RPMI7951 (cell line): ENCODE data around the gene TRIM67. TPM values are rescaled to one million over a fixed set of nuclear protein-coding genes. Genes with fewer than 3 reads are reported as not detected.
A peak's percentile ranks its signal among the peaks of the same experiment; 100 is the strongest.
"Not testable (repeated sequence)": the region's sequence is repeated elsewhere in the genome, so short reads cannot be mapped to it uniquely, and the experiment has no call there.

Source experiments
- DNase-seq: peaks from one replicate; pipeline ENCODE4 v3.0.0-alpha.2; 2012; ENCODE audit warnings: low read depth
- total RNA-seq: library from RNA; depleted of rRNA; stranded (reverse); fragments of >200 nt; shearing (Covaris generic); gene quantifications from 2 replicates; pipeline ENCODE4 v1.2.3, GENCODE V29; 2014

The TRIM67 gene
- total RNA-seq, 1 experiment from 2014 or later = not detected

GRCh38 chr1:231203259-231204057 lies 41.6 kb downstream of the TRIM67 start:
- no peak for DNase-seq

DNA sequence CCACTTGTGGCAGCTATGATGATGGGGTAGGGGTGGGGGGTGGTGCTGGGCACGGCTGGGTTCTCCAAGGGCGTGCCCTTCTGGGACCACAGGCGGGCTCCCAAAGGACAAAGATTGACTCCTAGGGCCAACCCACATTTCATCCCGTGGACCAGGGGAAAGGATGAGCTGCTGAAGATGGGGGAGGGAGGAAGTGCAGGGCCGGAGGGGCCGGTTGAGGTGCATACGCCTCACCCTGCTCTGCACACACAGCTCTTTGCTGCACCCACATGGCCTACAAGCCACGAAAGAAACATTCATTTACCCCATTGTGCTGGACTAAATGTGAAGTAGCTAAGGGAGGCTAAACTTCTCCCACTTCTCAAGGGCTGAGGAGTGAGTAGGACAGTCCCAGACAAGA lies 45.0 kb downstream of the TRIM67 start:
- peak; percentile 34 for DNase-seq

GRCh38 chr1:231207437-231207836 lies 45.6 kb downstream of the TRIM67 start:
- DNase-seq = no peak

- no peak for DNase-seq
These were observed 47.1 kb downstream of the TRIM67 start for GRCh38 chr1:231208980-231209379.

DNA sequence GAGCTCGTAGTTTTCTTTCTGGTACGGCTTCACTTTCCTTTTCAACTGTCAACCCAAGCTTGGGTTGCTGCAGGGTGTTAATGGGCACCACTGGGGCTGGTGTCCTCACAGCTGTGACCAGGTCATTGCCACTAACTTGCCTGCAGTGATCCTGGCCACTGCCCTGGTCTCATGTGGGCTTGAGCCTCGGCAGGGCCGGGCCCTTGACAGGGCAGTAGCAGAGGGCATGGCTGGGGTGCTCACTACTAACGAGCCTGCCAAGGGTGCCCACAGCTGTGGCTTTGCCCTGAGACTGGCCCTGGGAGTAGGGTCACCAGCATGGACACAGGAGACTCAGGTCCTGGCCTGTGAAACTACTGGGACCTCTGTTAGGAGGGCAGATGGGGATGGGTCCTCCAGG lies 47.7 kb downstream of the TRIM67 start:
- DNase-seq = no peak

DNA sequence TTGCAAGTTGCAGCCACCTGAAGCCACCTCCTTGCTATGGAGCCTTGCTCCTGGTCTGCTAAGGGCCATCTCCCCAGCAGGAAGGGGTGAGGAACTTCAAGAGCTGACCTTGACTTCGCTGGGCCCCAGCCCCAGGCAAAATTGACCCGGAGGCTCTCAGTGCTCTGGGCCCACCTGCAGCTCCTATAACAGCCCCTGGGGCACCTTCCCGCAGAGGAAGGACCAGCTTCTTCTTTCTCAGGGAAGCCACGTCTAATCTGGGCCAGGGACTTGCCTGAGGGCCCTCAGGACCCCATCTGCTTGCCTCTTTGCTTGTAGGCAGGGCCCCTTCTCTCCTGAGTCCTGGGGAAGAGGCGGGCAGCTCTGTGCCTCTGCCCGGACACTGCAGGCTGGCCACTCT lies 48.3 kb downstream of the TRIM67 start:
- no peak for DNase-seq

DNA sequence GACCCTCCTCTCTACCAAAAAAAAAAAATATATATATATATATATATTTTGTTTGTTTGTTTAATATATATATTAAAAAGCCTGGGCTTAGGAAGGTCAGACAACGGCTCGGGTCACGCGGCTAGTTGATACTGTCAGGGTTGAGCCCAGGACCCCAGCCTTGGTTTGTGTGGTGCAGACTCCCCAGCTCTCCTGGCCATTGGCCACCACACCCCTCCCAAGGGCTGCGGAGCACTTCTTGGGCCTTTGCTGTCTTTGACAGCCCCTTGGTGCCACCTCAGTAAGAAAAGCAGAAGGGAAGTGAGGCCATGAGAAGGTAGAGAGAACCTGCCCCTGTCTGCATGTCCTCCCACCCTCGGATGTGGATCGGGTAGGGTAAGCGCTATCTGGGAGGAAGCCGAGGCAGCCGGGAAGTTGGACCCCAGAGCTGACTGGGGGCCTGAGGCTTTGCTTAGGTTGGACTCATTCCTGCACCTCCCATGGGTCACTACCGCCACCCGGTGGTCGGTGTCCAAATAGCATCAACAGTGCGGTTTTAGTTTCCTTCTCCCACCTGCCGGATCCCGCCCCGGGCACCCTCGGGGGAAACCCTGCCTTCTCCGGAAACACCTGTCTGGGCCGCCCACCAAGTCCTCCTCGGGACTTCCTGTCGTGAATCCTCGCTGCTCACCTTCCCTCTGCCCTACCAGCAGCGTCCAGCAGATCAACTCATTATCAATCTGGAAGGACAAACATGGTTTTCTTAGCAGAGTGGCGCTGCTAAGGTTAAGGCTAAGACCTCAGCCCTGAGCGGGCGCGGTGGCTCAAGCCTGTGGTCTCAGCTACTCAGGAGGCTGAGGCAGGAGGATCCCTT lies 49.4 kb downstream of the TRIM67 start:
- DNase-seq = peak; percentile 62

GRCh38 chr1:231212301-231212700 lies 50.4 kb downstream of the TRIM67 start:
- not testable (repeated sequence) for DNase-seq

- no peak for DNase-seq
These were observed 52.1 kb downstream of the TRIM67 start for GRCh38 chr1:231213831-231214573.

- no peak for DNase-seq
These were observed 53.2 kb downstream of the TRIM67 start for GRCh38 chr1:231214918-231215680.

GRCh38 chr1:231215681-231216385 lies 54.0 kb downstream of the TRIM67 start:
- DNase-seq = no peak

DNA sequence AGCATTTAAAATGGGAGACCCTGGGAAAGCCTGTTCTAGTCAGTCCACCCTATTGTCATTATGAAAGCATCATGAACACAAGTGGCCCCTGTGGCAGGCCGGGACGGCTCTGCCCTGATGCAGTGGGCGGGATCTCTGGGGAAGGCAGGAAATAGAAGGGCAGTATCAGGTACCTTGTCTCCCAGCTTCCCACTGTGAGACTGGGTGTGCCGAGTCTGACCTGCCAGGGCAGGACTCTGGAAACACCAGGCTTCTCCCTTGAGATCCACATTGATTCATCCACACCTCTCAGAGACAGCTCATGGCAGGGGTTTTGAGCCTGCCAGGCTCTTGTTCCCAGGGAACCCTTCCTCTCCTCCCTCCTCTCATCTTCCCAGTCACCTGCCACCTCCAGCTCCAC lies 54.6 kb downstream of the TRIM67 start:
- no peak for DNase-seq

- no peak for DNase-seq
These were observed 55.2 kb downstream of the TRIM67 start for GRCh38 chr1:231217056-231217455.

DNA sequence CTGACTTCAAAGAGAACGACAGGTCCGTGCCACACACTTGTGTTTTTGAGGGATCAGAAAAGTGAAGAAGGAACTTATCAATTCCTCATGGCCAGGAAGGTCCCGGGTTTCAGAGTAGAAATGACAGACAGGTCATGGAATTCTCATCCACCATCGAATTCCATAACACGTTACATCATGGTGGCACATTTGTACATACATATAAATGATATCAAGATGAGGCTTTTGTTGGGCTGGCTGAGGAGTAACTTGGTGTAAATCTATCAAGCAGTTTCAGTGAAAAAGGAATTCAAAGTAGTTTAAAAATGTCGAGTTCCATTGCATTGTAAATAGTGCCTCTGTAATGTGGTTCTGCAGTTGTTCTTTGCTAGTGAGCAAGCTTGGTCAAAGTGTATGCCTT lies 56.2 kb downstream of the TRIM67 start:
- DNase-seq = no peak

- no peak for DNase-seq
These were observed 57.9 kb downstream of the TRIM67 start for GRCh38 chr1:231219422-231220401.

- DNase-seq = no peak
These were observed 58.9 kb downstream of the TRIM67 start for GRCh38 chr1:231220801-231221200.

DNA sequence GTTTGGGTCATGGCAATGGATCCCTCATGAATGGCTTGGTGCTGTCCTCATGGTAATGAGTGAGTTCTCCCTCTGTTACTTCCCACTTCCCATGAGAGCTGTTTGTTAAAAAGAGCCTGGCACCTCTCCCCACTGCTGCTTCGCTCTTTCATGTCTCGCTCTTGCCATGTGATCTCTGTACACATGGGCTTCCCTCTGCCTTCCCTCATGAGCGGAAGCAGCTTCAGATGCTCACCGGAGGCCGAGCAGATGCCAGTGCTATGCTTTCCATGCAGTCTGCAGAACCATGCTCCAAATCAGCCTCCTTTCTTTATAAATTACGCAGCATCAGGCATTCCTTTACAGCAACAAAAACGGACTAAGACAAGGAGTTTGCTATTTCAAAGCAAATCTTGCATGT lies 64.3 kb downstream of the TRIM67 start:
- DNase-seq = no peak

GRCh38 chr1:231231511-231231910 lies 69.7 kb downstream of the TRIM67 start:
- DNase-seq = no peak

GRCh38 chr1:231232870-231233734 lies 71.2 kb downstream of the TRIM67 start:
- DNase-seq = no peak
